Testis (tissue), 2 donors: ENCODE data around the gene DLX5.

Source experiments
- POLR2A ChIP-seq: fragments of 450-650 bp; IDR thresholded peaks from one replicate; pipeline ENCODE4 v1.6.1; 2017; ENCODE audit warnings: antibody characterized with exemption, mild to moderate bottlenecking, moderate library complexity
- TF ChIP-seq, protein P1 (sequence below), 3 experiments: fragments of 450-650 bp in 2 of 3; fragments of 200-600 bp in 1 of 3; sonication (generic) in 1 of 3; IDR thresholded peaks; one replicate each; pipeline ENCODE4 v1.5.1; 2016 to 2019; ENCODE audit warnings: antibody characterized with exemption in 3 of 3, mild to moderate bottlenecking in 2 of 3, moderate library complexity in 1 of 3

DNA sequence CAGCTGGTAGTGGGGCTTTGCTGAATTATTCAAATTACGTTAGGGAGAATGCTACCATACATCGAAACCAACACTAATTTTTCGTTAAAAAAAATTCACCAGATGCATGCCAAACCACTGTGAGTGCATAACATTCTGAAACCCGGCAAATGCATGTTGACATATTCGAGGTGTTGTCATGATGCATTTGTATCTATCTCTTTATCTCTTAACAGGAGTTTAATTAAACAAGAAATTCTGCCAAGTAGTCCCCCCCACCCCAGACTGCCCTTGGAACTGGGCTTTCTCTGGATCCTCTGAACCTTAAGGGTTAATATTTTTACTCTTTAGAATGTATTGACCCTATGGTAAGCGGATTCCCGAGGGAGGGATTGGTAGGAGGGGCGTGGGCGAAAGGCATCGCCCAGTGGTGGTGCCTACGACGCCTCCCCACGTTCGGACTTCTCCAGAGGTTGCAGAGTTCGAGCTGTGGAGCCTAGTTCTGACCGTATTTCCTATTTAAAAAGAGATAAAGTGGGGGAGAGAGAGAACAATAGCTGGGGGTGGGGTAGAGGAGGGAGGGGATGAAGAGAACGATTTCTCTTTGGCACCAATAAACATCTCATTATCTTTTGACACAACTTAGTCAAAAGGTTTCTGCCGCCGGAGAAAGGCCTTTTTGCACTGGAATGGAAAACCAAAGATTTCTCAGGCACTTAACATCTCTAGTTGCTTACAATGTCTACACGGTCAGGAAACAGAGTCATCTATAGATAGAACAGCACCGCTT lies 12.1 kb downstream of the DLX5 start:
- TF ChIP-seq, protein P1, sequence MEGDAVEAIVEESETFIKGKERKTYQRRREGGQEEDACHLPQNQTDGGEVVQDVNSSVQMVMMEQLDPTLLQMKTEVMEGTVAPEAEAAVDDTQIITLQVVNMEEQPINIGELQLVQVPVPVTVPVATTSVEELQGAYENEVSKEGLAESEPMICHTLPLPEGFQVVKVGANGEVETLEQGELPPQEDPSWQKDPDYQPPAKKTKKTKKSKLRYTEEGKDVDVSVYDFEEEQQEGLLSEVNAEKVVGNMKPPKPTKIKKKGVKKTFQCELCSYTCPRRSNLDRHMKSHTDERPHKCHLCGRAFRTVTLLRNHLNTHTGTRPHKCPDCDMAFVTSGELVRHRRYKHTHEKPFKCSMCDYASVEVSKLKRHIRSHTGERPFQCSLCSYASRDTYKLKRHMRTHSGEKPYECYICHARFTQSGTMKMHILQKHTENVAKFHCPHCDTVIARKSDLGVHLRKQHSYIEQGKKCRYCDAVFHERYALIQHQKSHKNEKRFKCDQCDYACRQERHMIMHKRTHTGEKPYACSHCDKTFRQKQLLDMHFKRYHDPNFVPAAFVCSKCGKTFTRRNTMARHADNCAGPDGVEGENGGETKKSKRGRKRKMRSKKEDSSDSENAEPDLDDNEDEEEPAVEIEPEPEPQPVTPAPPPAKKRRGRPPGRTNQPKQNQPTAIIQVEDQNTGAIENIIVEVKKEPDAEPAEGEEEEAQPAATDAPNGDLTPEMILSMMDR (IDR thresholded peaks at IDR 0.05): no peak
- no peak for TF ChIP-seq POLR2A
